NCI-H1048 (cell line): ENCODE results near the gene OSBPL9.
"Not testable (repeated sequence)": the region's sequence is repeated elsewhere in the genome, so short reads cannot be mapped to it uniquely, and the experiment has no call there.

ENCODE experiments used
- DNase-seq: peaks from one replicate; lab custom pipeline; 2025; lab: John Stamatoyannopoulos, UW

Gene OSBPL9

DNA sequence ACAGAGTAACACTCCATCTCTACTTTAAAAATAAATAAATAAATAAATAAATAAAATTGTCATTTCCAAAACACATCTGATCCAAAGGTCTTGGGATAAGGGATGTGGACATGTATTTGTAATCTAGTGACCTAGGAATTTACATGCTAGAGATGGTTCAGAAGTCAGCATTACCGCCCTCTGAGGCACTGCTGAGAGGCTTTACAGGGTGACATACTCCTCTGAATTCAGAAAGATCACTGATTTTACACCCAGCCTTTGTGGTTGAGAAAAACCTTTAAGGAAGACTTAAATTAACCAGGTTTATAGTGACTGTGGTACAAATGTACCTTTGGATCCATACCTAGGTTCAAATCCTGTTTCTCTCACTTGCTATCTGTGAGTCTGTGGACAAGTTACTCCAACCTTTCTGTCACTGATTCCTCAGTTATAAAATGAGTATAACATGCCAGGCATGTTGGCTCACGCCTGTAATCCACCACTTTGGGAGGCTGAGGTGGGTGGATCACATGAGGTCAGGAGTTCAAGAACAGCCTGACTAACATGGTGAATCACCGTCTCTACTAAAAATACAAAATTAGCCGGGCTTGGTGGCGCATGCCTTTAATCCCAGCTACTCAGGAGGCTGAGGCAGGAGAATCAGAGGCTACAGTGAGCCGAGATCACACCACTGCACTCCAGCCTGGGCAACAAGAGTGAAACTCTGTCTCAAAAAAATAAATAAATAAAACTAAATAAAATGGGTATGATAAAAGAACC, 20.1 kb downstream of the OSBPL9 start:
- no peak for DNase-seq

DNA sequence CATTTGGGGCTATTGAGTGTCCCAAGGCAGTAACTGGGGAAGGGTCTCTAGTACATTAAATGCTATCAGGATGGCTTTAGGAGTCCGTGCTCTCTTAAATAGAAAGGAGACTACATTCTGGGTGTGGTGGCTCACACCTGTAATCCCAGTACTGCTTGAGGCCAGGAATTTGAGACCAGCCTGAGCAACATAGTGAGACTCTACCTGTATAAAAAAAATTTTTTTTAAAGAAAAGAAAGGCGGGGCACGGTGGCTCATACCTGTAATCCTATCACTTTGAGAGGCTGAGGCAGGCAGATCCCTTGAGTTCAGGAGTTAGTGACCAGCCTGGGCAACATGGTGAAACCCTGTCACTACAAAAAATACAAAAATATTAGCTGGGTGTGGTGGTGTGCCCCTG, 21.5 kb downstream of the OSBPL9 start:
- no peak for DNase-seq

DNA sequence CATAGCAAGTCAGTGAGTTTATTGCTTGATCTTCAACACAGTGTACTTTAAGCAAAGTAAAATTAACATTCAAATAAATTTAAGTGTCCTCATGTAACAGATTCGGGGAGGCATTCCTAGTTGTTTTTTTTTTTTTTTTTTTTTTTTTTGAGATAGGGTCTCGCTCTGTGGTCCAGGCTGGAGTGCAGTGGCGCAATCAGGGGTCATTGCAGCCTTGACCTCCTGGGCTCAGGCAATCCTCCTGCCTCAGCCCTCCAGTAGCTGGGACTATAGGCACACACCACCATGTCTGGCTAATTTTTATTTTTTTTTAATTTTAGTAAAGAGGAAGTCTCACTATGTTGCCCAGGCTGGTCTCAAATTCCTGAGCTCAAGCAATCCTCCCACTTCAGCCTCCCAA, 22.8 kb downstream of the OSBPL9 start:
- DNase-seq = no peak

DNA sequence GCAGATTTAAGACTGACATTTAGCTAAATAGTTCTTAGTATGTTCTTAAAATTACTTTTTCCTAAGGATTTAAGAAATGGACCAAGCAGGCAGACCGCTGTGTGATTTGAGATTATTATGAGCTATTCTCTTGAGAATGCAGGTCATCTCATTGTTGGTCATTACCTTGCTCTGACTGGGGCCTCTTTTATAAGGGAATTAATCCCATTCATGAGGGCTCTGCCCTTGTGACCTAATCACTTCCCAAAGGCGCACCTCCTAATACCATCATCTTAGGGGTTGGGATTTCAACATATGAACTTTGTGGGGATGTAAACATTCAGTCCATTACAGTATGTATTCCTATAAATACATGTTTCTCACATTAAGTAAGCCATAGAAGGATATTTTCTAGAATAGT, 24.2 kb downstream of the OSBPL9 start:
- no peak for DNase-seq

DNA sequence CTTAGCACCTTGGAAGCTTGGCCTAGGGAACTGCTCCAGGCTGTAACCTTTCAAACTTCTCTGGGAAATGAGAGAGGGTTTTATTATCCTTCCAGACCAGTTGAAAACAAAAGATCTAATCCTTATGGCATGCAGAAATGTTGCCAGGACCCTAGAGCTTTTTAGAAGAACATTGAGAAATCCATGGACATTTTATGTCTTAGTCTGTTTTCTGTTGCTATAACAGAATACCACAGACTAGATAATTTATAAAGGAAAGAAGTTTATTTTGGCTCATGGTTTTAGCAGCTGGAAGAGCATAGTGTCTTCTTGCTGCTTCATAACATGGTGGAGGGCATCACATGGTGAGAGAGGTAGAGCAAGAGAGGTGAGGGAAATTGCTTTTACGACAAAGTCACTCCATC, 25.8 kb downstream of the OSBPL9 start:
- no peak for DNase-seq

DNA sequence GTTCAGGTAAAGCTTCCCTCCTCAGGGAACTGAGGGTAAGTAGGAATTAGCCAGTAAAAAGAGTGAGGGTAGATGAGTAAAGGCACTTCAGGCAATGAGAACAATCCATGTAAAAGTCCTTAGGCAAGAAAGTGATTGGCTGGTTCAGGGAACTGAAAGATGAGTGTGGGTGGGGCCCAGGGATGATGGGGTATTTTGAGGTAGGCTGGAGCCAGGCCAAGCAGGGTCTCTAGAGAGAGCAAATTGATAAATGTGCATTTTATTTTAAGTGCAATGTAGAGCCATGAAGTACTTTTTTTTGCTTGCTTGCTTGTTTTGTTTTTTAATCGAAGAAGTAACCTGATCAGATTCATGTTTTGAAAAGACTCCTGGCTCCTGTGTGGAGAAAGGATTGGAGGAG, 26.5 kb downstream of the OSBPL9 start:
- no peak for DNase-seq

DNA sequence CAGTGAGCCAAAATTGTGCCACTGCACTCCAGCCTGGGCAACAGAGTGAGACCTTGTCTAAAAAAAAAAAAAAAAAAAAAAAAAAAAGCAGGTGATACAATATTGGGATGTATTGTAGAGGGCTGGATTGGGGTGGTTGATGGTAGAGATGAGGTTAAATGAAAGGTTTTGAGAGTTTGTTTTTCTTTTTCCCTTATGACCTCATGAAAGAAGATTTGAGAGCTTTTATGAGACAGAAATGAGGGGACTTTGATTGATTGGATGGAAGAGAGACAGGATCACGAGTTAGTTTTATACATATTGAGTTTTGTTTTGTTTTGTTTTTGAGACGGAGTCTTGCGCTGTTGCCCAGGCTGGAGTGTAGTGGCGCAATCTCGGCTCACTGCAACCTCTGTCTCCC, 27.1 kb downstream of the OSBPL9 start:
- no peak for DNase-seq

DNA sequence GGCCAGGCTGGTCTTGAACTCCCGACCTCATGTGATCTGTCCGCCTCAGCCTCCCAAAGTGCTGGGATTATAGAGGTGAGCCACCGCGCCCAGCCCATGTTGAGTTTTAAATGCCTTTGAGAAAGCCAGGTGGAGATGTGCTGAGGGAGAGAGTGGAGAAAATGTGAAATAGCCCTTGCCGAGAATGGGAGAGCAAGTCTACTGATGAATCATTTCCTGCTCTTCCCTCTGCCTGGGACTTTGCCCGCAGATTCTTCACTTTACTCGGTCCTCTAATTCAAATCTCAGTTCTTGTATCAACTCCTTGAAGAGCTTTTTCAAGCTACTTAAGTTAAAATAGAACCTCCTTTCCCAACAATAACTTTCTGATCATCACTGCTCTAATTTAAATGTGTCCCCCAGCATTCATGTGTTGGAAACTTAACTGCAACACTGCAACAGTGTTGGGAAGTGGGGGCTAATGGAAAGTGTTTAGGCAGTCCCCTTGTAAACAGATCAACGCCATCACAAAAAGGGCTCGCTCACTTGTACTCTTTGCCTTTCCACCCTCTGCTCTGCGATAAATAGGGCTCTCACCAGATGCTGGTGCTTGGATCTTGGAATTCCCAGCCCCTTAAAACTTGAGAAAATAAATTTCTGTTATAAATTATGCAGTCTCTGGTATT, 27.8 kb downstream of the OSBPL9 start:
- DNase-seq = no peak

DNA sequence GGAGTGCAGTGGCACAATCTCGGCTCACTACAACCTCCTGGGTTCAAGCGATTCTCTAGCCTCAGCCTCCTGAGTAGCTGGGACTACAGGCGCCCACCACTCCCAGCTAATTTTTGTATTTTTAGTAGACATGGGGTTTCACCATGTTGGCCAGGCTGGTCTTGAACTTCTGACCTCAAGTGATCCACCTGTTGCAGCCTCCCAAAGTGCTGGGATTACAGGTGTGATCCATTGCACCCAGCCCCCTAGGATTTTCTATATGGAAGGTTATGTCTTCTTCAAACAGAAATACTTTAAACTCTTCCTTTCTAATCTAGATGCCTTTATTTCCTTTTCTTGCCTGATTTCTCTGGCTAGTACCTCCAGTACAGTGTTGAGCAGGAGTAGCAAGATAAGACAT, 29.7 kb downstream of the OSBPL9 start:
- DNase-seq = not testable (repeated sequence)

DNA sequence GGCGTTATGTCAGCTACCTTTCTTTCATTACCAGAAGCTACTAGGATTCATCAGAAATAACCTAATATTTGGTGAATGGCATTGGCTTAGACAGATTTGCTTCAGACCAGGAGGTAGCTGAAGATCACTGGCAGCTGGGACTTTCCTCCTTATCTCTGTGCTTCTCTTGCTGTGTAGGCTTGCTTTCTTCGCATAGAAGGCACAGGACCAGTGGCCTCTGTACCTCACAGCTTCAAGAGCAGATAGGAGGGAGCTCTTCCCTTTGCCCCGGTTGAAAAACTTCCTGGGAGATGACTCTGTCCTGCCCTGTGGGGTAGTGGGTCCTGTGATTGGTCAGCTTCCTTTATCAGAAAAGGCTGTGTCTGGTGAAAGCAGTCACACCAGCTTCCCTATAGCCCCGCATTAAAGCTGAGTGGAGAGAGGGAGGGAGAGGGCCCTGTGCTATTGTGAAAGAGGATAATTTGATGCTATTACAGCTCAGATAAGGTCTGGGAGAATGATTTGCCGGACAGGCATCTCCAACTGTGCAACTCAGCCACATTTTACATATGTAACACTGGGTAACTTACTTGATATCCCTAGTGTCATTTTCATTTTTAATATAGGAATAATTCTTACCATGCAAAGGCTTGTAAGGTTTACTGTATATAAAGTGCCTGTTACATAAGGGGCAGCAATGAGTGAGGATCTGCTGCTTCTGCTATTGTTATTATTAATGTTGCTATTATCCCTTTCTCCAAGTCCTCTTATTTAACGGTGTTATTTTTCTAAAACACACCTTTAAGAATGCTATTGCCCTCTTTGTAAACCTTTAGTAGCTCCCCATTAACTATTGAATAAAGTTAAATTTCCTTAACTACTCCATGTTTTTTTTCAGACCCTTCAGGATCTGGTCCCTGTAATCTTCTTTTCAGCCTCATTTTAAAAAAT, 31.6 kb downstream of the OSBPL9 start:
- DNase-seq = no peak

DNA sequence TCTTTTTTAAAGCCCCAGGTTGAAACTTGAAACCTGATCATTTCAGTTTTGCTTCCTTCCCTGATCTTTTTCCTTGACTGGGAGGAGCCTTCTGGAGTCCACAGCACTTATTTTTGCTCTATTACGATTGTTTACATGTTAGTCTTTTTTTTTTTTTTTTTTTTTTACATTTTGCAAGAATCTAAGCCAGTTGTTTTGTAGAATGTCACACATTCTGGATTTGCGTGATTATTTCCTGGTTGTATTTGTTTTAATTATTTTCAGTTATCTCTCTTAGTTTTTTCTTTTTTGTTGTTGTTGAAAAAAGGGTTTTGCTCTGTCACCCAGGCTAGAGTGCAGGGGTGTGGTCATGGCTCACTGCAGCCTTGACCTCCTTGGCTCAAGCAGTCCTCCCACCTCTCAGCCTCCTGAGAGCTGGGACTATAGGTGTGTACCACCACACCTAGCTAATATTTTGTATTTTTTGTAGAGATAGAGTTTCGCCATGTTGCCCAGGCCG, 32.8 kb downstream of the OSBPL9 start:
- no peak for DNase-seq

DNA sequence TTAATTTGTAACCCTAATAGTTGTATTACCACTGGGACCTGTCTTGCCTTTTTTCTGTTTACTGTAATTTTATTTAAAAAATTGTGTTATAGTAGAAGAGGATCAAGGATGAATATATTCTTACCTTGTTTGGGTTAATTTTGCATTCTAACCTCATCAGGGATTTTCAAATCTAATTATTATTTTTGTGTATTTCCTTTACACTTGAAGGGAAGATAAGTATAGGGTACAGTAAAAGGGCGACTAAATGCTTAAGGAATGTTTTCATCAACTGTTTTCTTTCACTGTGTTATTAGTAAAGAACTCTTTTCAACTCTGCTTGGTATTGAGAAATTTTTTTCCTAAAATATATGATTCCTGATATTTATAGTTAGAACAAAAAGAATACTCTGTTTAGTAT, 33.3 kb downstream of the OSBPL9 start:
- DNase-seq = no peak

DNA sequence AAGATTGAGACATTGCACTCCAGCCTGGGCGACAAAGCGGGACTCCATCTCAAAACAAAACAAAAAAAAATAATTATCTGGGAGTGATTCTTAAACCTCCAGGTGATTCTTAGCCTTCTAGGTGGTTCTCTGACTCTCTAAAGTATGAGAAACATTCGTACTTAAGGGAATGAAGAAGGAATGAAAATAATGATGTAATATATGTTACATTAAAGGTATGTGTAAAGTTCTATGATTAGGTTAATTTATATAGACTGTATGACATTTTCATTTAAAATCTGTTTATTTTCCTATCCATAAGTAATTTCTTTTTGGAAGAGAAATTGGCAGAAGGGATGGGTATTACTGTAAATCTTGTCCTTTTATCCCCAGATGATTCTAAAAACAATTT, 34.7 kb downstream of the OSBPL9 start:
- DNase-seq = no peak

DNA sequence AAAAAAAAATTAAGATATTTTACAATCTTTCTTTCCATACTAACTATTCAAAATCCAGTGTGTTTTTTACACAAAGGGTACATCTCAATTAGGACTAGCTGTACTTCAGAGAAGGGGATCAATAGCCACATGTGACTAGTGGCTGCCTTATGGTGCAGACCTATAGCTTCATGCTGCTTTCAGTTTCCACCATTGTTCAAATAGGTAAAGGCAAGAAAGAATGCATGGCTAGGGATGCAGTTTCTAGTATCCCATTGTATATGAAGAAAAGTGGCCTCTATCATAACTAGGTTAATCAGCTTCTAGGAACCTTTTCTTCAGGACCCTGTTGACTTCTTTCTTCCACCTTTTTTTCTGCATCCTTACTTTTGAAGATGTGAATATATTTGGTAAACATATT, 35.7 kb downstream of the OSBPL9 start:
- no peak for DNase-seq

DNA sequence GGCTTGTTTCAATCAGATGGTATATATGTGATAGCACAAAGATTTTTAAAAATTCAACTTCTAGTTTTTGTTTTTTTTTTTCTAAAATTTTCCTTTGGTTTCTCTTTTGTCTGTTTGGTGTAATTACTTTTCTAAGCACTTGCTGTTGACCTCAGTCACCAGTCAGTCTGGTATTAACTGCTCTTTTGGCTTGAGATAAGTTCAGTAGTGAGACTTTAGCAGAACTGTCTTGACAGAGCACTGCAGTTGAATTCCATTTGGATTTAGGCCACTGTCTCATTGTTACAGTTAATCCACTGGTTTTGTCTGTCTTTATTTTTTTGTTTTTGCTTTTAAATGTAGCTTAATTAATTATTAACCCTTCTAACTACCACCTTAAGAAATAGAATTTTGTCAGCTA, 36.2 kb downstream of the OSBPL9 start:
- no peak for DNase-seq

DNA sequence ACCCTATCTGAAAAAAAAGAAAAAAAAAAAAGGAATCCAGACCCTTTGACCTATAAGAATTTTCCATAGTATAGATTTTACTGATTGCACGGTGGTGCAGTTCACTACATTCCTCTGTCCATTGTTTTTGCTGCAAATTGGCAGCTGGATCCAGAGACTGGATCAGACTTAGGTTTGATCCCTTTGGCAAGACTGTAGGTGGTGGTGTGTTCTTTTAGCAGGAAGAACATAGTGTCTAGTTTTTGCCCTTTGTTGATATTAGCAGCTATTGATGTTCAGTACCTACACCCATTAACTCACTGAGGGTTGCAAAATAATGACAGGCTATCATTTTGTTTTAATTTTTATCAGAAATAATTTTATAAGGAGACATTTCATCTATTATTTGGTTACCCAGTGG, 37.1 kb downstream of the OSBPL9 start:
- DNase-seq = no peak

DNA sequence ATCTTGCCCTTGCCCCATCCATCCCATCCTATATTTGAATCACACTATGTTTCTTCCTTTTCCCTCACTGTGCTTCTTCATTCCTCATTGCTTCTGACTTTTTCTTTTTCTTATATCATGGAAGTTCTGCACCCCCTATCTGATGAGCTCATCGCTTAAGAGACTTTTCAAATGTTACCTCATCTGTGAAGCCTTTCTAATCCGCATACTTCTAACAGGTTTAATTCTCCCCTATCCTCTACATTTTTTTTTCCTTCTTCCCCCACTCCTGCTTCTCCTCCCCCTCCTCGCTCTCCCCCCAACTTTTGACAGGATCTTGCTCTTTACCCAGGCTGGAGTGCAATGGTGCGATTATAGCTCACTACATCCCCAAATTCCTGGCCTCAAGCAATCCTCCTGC, 39.5 kb downstream of the OSBPL9 start:
- DNase-seq = no peak

DNA sequence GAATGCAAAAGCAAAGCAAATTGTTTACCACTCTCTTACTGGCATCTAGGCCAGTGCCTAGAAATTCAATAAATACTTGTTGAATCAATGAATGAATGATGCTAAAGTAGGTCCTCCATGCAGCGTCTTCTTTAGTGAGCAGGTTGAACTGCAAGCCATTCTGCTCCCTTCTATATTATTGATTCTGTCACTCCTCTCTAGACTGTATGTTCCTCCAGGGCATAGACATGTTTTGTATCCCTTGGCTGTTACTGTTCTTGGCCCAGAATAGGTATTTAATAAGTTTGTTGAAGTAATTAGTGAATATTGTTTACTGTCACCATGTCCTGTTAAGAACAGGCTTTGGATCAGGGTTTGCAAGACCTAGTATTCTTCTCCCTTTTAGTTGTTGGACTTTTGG, 43.7 kb downstream of the OSBPL9 start:
- no peak for DNase-seq

DNA sequence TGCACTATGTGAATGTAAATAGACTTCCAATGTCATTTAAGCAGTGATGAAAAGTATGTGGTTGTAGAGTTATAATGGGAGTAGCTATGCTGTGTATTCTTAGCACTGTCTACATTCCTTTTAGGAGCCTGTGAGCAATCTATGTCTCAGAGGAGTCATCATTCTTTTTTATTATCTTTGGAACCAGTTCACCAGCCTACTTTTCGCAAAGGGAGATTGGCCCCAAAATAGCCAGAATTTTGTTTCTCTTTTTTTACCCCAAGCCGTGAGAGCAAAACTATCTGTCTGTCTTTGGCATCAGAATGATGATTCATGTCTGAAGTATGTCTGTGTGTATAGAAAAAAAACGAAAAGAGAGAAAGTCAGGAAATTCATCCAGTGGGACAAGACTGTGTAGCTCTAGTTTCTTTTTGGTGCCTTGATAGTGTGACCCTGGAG, 44.2 kb downstream of the OSBPL9 start:
- no peak for DNase-seq

DNA sequence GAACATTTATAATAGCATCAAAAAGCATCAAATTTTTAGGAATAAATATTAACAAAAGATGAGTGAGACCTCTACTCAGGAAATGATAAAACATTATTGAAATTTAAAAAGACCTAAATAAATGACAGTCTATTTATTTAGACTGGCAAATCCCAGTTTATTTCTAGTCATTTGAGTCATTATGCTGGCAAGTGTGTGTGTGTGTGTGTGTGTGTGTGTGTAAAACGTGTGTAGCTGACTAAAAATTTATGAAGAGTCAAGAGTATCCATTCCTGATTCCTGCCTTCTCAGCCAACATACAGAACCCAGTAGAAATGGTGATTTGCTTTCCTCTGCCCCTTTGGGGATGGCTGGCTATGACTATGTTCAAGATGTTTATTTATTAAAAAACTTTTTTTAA, 46.2 kb downstream of the OSBPL9 start:
- DNase-seq = no peak

DNA sequence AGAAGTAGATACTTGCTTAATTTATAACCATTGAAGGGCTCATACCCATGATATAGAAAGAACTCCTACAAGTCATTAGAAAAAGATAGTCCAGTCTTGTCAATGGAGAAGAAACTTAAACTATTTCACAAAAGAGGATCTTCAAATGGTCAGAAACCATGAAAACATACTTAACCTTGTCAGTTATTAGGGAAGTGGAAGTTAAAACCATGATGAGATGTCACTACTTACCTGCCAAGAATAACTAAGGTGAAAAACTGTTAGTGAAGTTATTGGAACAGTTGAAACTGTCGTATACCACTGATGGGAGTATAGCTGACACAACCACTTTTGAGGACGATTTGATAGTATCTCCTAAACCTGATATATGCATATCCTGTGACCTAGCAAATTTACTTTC, 46.8 kb downstream of the OSBPL9 start:
- DNase-seq = no peak

DNA sequence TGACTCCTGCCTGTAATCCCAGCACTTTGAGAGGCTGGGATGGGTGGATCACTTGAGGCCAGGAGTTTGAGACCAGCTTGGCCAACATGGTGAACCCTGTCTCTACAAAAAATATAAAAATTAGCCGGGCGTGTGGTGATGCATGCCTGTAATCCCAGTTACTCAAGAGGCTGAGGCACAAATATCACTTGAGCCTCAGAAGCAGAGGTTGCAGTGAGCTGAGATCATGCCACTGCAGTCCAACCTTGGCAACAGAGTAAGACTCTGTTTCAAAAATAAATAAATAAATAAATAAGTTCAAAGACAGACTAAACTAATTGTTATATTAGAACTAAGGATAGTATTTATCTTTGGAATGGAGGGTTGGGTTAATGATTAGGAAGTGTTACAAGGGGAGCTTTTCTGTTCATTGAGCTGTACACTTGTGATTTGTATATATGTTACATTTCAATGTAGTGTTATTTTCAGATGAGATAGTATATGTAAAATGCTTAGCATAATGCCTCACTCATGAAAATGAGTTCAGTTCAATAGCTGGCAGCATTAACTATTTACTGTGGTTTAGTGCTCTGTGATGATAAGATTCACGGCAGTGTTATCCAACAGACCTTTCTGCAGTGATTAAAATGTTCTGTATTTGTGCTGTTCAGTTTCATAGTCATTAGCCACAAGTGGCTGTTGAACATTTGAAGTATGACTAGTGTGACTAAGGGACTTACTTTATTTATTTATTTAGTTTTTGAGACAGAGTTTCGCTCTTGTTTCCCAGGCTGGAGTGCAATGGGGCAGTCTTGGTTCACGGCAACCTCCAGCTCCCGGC, 47.7 kb downstream of the OSBPL9 start:
- DNase-seq = no peak
